ENCODE results near the gene KRT5. TPM values are rescaled to one million over a fixed set of nuclear protein-coding genes. Genes with fewer than 3 reads are reported as not detected.

Gene KRT5
- total and polyA plus RNA-seq, 2 experiments from 2014 or later, result 7.4 to 13.0 TPM

DNA sequence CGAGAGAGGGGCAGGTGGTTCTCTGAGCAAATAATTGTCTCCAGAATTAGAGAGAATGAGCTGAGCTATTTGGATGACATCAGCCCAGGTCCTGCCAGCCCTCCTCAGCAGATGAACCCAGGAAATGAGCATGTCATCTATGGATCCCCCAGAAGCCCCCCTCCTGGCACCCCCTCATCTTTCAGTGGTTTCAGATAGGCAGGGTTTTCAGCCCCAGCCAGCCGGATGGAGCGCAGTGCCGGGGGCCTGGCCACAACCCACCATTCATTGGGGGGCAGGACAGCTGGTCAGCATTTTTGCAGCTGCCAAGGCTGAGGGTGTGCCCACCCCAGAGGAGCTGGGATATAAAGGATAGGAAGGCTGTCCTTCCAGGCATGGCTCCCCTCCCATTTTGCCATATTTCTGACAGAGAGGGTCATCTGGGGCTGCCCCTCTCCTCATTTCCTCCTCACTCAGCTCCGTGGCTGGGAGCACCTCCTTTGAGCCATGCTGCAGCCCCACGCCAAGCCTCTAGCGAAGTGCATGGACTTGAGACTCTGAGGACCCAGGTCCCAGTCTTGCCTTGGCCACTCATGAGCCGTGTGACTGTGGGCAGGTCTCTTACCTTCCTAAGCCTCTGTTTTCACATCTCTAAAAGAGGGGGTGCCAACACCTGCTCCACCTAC is 38.7 kb upstream of the KRT5 start:
- Histone ChIP-seq H3K4me1 (ENCODE audit: insufficient read depth) (no peaks in the 10 kb centered on the region), H2AFZ (no peak overlapping the region), H3K9me3 (ENCODE audit: low read depth) (no peaks in the 10 kb centered on the region), H3K36me3 (replicated peaks; ENCODE audit: insufficient read depth, low read depth) (no peaks in the 10 kb centered on the region), H3K4me2 (no peak overlapping the region), H3K27me3 (peaks cover 14% of the 10 kb centered on the region), H3K9me2 (replicated peaks; ENCODE audit: insufficient read depth) (no peaks in the 10 kb centered on the region), H3K27ac (no peak overlapping the region), H4K20me1 (ENCODE audit: insufficient read depth, poor library complexity, severe bottlenecking) (no peaks in the 10 kb centered on the region), H3K4me3 (no peak overlapping the region), H3K79me2 (no peaks in the 10 kb centered on the region)
- no peak for DNase-seq (ENCODE audit: low spot score)
- TF ChIP-seq EZH2 (IDR thresholded peaks at IDR 0.05; ENCODE audit: borderline replicate concordance) (no peak), EZH2phosphoT487 (IDR thresholded peaks at IDR 0.05; ENCODE audit: low read depth, severe bottlenecking, unreplicated experiment) (no peak)
- TF ChIP-seq, protein P1, sequence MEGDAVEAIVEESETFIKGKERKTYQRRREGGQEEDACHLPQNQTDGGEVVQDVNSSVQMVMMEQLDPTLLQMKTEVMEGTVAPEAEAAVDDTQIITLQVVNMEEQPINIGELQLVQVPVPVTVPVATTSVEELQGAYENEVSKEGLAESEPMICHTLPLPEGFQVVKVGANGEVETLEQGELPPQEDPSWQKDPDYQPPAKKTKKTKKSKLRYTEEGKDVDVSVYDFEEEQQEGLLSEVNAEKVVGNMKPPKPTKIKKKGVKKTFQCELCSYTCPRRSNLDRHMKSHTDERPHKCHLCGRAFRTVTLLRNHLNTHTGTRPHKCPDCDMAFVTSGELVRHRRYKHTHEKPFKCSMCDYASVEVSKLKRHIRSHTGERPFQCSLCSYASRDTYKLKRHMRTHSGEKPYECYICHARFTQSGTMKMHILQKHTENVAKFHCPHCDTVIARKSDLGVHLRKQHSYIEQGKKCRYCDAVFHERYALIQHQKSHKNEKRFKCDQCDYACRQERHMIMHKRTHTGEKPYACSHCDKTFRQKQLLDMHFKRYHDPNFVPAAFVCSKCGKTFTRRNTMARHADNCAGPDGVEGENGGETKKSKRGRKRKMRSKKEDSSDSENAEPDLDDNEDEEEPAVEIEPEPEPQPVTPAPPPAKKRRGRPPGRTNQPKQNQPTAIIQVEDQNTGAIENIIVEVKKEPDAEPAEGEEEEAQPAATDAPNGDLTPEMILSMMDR (IDR thresholded peaks at IDR 0.05; ENCODE audit: poor library complexity), result no peak
- WGBS (ENCODE audit: low lambda C conversion rate, missing lambda C conversion rate), result 77% methylated on average over 8 of the region's 8 CpGs

DNA sequence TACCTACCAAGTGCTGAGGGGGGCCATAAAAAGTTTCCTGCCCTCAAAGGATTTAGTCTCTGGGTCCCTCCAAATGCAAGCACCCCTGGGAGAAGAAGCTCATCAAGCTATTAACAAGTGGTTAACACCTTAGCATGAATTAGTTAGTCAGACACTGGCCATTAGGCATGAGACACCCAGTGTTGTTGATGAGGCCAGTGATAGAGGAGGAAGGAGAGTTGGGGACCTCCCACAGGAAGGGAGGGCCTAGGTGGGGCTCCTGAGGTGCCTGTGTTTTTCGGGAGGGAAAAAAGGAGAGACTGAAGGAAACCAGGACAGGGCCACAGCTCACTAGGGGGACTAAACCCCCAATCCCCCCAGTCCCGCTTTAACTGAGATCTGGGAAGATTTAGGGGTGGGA is 37.3 kb upstream of the KRT5 start:
- no peak overlapping the region for H3K27ac ChIP-seq
- no peaks in the 10 kb centered on the region for H3K4me1 ChIP-seq (ENCODE audit: insufficient read depth)
- no peaks in the 10 kb centered on the region for H3K36me3 ChIP-seq (replicated peaks; ENCODE audit: insufficient read depth, low read depth)
- 81% methylated on average over 2 of the region's 2 CpGs for WGBS (ENCODE audit: low lambda C conversion rate, missing lambda C conversion rate)
- H3K9me2 ChIP-seq (replicated peaks; ENCODE audit: insufficient read depth), result no peaks in the 10 kb centered on the region
- peaks cover 10% of the 10 kb centered on the region for H3K27me3 ChIP-seq
- H4K20me1 ChIP-seq (ENCODE audit: insufficient read depth, poor library complexity, severe bottlenecking), result no peaks in the 10 kb centered on the region
- H3K4me3 ChIP-seq, result no peak overlapping the region
- H2AFZ ChIP-seq, result no peak overlapping the region
- no peaks in the 10 kb centered on the region for H3K9me3 ChIP-seq (ENCODE audit: low read depth)
- H3K4me2 ChIP-seq, result no peak overlapping the region
- no peak for TF ChIP-seq EZH2phosphoT487 (IDR thresholded peaks at IDR 0.05; ENCODE audit: low read depth, severe bottlenecking, unreplicated experiment)
- TF ChIP-seq EZH2 (IDR thresholded peaks at IDR 0.05; ENCODE audit: borderline replicate concordance), result no peak
- TF ChIP-seq, protein P1 (IDR thresholded peaks at IDR 0.05; ENCODE audit: poor library complexity), result no peak
- no peaks in the 10 kb centered on the region for H3K79me2 ChIP-seq
- DNase-seq (ENCODE audit: low spot score), result no peak

DNA sequence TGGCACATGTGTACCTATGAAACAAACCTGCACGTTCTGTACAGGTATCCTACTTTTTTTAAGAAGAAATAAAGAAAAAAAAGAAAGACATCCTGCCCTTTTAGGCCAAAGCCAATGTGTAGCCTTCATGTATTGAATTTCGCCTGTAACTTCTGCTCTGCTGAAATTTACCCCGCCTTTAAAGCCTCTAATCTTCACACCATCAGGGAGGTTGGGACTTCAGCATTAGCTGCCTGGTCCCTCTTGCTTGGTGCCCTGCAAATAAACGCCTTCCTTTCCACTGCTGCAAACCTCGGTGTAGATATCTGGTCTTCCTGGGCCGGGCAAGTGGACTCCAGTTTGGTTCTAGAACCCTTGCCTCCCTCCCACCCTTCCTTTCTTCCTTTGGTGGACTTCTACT is 35.4 kb upstream of the KRT5 start:
- Histone ChIP-seq H3K4me3 (no peak overlapping the region), H4K20me1 (ENCODE audit: insufficient read depth, poor library complexity, severe bottlenecking) (no peaks in the 10 kb centered on the region), H3K4me1 (ENCODE audit: insufficient read depth) (no peaks in the 10 kb centered on the region), H3K9me3 (ENCODE audit: low read depth) (no peaks in the 10 kb centered on the region), H3K27ac (no peak overlapping the region), H2AFZ (no peak overlapping the region), H3K27me3 (peaks cover 2% of the 10 kb centered on the region), H3K36me3 (replicated peaks; ENCODE audit: insufficient read depth, low read depth) (no peaks in the 10 kb centered on the region), H3K79me2 (no peaks in the 10 kb centered on the region), H3K4me2 (no peak overlapping the region), H3K9me2 (replicated peaks; ENCODE audit: insufficient read depth) (no peaks in the 10 kb centered on the region)
- no peak for DNase-seq (ENCODE audit: low spot score)
- TF ChIP-seq EZH2phosphoT487 (IDR thresholded peaks at IDR 0.05; ENCODE audit: low read depth, severe bottlenecking, unreplicated experiment) (no peak), EZH2 (IDR thresholded peaks at IDR 0.05; ENCODE audit: borderline replicate concordance) (no peak)
- TF ChIP-seq, protein P1 (IDR thresholded peaks at IDR 0.05; ENCODE audit: poor library complexity), result no peak
- WGBS (ENCODE audit: low lambda C conversion rate, missing lambda C conversion rate), result 75% methylated on average over 6 of the region's 6 CpGs
